ENCODE data around the gene ZMYM2.

Gene ZMYM2

DNA sequence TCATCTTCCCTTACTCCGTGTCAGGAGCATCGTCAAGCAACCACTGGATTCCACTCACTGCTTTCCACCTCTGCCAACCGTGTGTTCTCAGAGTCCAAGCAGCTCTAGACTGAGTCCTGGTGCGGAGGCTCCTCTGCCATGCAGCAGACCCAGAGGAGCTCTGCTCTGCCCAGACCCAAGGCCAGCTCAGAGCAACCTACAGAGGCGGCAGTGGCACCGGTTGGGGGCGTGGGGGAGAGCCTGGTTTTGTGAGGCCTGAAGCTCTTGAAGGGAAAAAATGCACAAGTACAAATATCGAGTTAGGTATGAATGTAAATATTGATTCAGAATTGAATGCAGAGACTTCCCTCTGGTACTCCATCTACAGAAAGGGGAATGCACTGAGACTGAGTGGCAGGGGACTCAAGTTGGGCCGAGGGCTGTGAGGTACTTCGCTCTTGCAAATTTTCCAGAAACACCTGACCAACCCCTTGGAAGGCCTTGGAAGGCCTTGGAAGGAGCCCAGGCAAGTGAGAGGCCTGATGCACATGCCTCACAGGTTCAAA lies 155.6 kb downstream of the ZMYM2 start:
- DNase-seq, result no peak

DNA sequence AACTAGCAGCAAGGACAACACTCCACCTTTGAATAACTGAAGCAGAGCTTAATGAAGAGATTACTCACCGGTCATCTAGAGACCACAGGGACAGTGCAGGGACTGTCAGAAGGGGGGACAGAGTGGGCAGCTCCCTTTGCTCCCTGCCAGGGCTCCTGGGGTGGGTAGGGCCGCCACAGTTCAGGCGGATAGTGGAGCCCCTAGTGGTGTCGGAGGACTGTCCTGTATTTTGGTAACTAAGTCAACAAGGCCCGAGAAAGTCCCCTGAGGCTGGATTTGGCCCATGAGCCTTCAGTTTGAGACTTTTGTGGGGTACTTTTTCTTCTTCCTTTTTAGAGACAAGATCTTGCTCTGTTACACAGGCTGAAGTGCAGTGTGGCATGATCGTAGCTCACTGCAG lies 157.7 kb downstream of the ZMYM2 start:
- DNase-seq, result no peak

GRCh38 chr13:20118268-20119140 lies 160.0 kb downstream of the ZMYM2 start:
- DNase-seq, result no peak

- no peak for DNase-seq
Measured at GRCh38 chr13:20119960-20120359, 161.4 kb downstream of the ZMYM2 start.

- DNase-seq, result no peak
Measured at GRCh38 chr13:20121159-20121525, 162.6 kb downstream of the ZMYM2 start.

- no peak for DNase-seq
Measured at GRCh38 chr13:20124303-20124702, 165.8 kb downstream of the ZMYM2 start.

- no peak for DNase-seq
Measured at GRCh38 chr13:20125129-20125782, 166.7 kb downstream of the ZMYM2 start.

- no peak for DNase-seq
Measured at GRCh38 chr13:20125783-20126165, 167.2 kb downstream of the ZMYM2 start.

DNA sequence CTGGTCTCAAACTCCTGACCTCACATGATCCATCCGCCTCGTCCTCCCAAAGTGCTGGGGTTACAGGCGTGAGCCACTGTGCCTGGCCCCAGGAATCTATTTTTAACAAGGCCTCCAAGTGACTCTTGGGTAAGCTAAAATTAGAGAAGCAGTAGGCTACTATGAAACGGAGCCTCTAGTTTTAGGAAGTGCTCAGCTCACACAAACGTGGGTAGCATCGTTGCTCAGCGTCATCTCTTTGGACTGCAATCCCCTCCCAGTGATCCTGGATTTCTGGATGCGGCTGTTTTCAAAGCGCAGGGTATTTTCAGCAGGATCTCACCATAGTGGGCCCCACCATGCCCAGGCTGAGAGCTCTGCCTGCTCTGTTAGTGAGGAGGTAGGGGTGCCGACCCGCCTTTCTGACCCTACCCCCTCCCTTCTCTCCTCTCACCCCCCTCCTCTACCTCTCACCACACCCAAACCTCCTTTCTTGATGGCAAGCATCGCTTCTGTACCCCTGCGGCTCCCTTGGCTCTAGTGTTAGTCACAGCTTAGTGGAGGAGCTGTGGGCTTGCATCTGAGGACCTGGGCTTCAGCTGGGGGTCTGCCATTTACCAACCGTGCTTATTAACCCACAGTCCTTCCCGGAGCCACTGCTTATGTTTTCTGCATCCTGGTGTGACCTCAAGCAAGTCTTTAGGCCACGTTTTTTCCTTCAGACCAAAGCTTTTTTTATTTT lies 168.2 kb downstream of the ZMYM2 start:
- no peak for DNase-seq

DNA sequence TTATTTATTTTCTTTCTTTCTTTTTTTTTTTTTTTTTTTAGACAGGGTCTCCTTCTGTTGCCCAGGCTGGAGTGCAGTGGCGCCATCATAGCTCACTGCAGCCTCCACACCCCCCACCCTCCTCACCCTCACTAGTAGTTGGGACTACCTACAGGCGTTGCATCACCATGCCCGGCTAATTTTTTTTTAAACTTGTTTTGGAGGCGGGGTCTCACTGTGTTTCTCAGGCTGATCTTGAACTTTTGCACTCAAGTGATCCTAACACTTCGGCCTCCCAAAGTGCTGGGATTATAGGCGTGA lies 168.7 kb downstream of the ZMYM2 start:
- no peak for DNase-seq

DNA sequence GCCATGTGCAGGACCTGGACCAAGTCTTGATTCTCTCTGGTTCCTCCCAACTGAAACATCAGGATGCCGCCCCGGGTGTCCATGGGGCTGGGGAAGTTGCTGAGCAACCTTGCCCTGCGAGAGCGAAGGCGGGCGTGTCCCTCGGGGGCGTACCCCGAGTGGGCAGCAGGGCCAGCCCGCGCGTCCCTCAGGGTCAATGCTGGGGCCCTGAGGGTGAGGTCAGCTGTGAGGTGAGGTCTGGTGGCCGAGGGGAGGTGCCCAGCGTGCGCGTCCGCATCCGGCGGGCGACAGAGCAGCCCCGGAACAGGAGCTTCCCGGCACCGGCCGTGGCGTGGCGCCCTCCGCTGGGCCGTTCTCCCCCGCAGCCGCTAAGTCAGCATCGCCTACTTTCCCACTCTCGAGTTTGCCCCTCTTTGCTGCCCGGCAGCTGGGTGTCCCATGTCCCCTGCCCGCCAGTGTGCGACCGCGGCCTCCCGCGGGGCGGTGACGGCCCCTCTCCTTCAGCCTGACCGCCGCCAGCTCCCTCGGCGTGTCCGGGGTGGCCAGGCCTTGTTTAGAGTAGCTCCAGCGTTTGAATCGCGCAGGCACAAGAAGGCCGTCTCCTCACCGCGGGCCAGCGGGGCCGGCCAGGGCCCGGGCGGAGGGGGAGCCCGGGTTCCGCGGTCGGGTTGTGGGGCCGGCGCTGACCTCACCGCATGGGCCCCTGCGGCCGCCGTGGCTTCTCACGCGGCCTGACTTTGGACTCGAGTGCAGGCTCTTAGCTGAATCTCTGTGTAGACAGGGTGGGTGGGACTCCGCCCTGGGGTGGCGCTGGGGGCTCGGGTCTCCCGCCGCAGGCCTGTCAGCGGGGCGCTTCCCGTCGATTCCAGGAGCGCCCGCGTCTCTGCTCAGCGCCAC lies 169.3 kb downstream of the ZMYM2 start:
- no peak for DNase-seq

DNA sequence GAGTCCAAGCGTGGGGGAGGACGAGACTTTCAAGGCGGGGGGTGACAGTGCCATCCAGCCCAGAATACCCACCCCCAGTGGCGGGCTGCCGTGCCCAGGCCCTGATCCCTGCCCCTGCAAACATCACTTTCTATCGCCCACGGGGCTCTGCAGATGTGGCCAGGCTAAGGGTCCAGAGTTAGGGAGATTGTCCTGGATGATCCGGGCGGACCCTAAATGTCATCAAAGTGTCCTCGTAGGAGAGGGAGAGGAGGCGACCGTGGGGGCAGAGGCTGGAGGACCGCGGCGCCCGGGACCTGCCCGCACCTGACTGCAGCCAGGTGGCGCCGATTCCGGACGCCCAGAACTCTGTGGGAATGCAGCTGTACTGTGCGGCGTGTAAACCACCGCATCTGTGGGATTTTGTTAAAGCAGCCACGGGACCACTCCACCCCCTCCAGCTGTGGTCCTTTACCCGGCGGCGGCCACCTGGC lies 170.0 kb downstream of the ZMYM2 start:
- DNase-seq, result no peak

DNA sequence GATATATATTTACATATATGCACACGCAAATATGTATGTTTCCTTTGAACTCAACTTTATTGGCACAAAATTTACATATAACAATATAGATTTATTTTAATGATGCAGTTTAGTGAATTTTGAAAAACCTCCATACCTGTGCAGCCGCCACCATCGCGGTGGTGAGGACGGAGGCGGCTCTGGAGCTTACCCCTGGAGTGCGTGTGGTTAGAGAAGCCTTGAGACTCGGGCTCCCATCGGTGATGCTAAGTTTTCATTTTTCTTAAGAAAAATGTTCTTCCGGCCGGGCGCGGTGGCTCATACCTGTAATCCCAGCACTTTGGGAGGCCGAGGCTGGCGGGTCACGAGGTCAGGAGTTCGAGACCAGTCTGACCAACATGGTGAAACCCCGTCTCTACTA lies 170.5 kb downstream of the ZMYM2 start:
- DNase-seq, result no peak

DNA sequence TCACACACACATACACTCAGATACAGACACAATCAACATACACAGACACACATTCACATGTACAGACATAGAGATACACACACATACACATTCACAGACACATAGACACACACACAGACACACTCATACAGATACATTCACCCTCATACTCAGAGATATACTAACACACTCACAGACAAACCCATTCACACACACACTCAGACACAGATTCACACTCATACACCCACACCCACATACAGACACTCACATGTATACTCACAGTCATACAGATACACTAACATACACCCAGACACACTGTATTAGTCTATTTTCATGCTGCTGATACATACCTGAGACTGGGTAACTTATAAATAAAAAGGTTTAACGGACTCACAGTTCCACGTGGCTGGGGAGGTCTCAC lies 171.5 kb downstream of the ZMYM2 start:
- no peak for DNase-seq

DNA sequence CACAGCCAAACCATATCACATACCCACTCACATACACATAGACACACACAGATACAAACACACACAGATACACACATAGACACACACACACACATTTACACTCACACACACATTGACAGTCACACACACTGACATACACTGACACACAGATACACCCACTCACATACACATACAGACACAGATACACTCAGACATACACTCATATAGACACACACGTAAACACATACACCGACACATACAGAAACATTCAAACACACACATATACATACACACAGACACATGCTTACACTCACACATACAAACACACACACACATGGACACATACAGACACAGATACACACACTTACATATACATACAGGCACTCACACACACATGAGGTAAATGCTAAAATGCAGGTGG lies 172.1 kb downstream of the ZMYM2 start:
- DNase-seq, result no peak

- no peak for DNase-seq
Measured at GRCh38 chr13:20131057-20131832, 172.7 kb downstream of the ZMYM2 start.

GRCh38 chr13:20132052-20132634 lies 173.6 kb downstream of the ZMYM2 start:
- DNase-seq, result no peak

- no peak for DNase-seq
Measured at GRCh38 chr13:20134732-20135131, 176.2 kb downstream of the ZMYM2 start.

DNA sequence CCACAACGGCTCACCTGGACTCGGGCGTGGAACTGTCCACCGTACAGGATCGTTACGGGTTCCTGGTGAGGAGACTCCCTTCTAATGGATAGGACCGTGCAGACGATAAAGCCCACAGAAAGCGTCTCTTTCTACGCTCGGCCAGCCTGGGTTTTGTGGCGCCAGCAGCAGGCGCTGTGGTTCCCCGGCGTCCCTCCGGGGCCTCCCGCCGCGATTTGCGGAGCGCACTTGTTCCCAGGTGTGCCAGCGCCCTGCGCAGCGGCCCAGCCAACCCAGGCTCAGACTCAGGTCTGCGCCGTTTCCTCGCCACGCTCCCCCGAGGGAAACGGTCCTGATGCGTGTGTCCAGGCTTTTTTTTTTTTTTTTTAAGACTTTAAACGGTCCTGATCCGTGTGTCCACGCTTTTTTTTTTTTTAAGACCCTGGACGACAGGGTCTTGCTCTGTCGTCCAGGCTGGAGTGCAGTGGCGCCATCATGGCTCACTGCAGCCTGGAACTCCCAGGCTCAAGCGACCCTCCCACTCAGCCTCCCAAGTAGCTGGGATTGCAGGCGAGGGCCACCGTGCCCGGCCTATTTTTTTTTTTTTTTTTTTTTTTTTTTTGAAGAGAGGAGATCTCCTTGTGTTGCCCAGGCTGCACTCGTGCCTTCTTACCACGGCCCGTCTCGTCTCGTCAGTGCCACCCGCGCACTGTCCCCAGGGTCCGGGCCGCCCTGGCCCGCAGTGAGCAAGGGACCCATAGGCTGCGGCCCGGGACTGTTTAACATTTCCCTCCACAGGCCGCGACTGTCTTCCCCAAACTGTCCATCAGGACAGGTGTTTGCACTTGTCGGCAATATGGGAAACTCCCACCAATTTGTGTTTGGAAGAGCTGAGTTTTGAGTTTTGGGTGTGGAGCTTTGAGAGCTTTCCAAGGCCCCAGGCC lies 178.5 kb downstream of the ZMYM2 start:
- DNase-seq, result no peak

- DNase-seq, result no peak
Measured at GRCh38 chr13:20137875-20138274, 179.3 kb downstream of the ZMYM2 start.
